Gastroesophageal sphincter (tissue), 3 donors: ENCODE measurements around the gene MARK3.

Experiments
- CTCF ChIP-seq, 4 experiments: fragments of 200-600 bp in 2 of 4; fragments of 450-650 bp in 2 of 4; sonication (generic) in 1 of 4; IDR thresholded peaks; one replicate each; pipeline ENCODE4 v1.5.1; 2017 to 2019; ENCODE audit warnings: antibody characterized with exemption in 4 of 4, mild to moderate bottlenecking in 2 of 4, moderate library complexity in 2 of 4
- EP300 ChIP-seq: sonication (generic); formaldehyde crosslinking; IDR thresholded peaks from one replicate; pipeline ENCODE4 v1.6.1; 2017; ENCODE audit warnings: antibody characterized with exemption, mild to moderate bottlenecking
- POLR2A ChIP-seq, 2 donors: fragments of 450-650 bp; IDR thresholded peaks; one replicate each; pipeline ENCODE4 v1.6.1; 2017; ENCODE audit warnings: antibody characterized with exemption in 2 of 2, mild to moderate bottlenecking in 2 of 2, moderate library complexity in 1 of 2

GRCh38 chr14:103489621-103490020 lies 104.4 kb downstream of the MARK3 start:
- TF ChIP-seq CTCF (IDR thresholded peaks at IDR 0.05) (no peak), POLR2A (IDR thresholded peaks at IDR 0.05) (no peak), EP300 (no peak)
